Activated naive CD8-positive, alpha-beta T cell treated with anti-CD3 and anti-CD28 coated beads, Interleukin-2, amount 50 U/mL, for 16 hours (primary cell): ENCODE measurements around the gene KRT14.
"Not testable (repeated sequence)": the region's sequence is repeated elsewhere in the genome, so short reads cannot be mapped to it uniquely, and the experiment has no call there.

ENCODE experiments used
- DNase-seq: peaks from one replicate; pipeline ENCODE4 v3.0.0-alpha.2; 2020; ENCODE audit warnings: low read depth, low spot score

KRT14 gene

DNA sequence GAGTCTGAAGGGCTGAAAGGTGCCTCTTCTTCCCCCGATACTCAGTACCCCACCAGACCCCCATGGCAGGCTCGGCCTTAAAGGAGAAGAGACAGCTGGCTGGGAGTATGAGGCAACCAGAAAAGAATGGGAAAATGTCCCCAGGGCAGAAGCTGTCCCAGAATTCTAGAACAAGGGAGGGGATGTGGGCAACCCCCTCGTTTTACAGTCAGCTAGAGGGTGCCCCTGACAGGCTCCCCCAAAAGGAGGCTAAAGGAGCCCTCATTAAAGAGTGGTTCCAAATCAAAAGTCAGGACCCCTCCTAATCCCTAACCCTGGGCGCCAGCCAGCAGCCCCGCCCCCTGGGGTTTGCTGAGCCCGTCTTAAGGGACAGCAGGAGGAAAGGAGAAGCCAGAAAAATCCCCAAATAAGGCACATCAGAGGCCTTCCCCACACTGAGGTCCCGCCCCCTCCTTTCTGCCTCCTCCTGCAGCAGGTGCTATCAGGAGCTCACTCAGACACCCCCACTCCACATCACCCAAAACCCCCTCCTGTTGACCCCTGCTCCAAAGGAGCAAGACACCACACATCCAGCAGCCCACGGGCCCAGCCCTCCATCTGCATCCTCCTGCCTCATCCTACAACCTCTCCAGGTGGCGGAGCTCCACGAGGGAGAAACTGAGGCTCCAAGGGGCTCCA lies 36.6 kb upstream of the KRT14 start:
- DNase-seq, result not testable (repeated sequence)

GRCh38 chr17:41622340-41623183 lies 35.9 kb upstream of the KRT14 start:
- not testable (repeated sequence) for DNase-seq

- DNase-seq, result no peak
Measured at GRCh38 chr17:41621916-41622315, 35.2 kb upstream of the KRT14 start.

DNA sequence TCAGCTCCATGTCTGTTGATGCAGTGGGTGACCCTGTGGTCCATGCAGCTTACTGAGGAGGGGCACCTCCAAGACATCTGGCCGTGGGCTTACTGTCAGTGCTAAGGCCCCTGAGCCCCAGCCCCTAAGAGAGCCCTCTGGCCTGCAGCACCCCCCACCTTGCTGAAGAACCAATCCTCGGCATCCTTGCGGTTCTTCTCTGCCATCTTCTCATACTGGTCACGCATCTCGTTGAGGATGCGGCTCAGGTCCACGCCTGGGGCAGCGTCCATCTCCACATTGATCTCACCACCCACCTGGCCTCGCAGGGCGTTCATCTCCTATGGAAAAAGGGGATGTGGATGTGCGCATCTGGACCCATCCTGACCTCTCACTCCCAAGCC lies 34.7 kb upstream of the KRT14 start:
- not testable (repeated sequence) for DNase-seq

DNA sequence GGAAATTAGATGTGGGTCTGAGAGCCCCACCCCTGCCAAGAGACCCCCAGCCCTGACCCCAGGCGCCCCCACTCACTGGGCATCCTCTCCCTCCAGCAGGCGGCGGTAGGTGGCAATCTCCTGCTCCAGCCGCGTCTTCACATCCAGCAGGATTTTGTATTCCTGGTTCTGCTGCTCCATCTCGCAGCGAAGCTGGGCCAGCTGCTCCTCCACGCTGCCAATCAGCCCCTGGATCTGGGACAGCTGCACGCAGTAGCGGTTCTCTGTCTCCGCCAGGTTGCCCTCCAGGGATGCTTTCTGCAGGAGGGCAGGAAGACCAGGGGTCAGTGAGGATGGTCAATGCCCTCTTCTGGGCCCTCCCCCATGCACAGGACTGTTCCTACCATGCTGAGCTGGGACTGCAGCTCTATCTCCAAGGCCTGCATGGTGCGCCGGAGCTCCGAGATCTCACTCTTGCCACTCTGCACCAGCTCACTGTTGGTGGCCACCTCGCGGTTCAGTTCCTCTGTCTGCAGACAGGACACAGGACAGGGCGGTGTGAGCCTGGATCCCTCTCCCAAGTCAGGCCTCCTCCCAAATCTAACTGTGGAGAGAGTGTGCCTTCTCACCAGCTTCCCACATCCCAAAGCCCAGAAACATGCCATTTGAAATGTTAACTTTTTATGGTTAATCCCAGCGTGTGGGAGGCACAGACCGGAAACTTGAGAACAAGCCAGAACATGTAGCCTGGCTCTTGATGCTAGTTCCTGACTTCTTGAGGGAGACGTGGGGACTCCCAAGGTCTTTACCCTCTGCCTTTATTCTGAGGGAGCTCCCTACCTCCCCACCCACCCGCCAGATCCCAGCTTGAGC lies 34.1 kb upstream of the KRT14 start:
- no peak for DNase-seq

DNA sequence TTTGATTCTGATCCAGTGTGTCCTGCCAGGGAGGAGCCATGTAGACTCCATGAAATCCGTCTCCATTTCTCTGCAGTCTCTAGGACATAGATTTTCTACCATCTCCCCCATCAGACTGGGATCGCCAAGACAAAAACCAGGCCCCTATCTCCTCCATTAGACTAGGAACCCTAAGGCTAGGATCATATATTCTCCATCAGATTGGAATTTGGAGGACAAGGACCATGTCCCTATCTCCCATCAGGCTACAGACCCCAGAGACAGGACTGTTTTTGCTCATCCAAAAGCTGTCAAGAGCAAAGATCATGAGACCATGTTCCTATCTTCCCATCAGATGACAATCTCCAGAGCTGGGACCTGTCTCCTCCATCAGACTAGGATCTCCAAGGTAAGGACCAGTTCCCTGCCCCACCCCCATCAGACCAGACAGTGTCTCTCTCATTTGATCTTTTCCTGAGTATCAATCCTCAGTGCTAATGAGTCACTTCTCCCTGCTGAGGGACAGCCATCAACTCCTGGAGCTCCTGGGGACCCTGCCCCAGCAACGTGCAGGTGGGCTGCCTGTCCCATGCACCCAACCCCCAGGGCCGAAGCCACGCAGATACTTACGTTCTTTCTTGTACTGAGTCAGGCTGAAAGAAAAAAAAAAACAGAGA lies 33.4 kb upstream of the KRT14 start:
- DNase-seq, result not testable (repeated sequence)

DNA sequence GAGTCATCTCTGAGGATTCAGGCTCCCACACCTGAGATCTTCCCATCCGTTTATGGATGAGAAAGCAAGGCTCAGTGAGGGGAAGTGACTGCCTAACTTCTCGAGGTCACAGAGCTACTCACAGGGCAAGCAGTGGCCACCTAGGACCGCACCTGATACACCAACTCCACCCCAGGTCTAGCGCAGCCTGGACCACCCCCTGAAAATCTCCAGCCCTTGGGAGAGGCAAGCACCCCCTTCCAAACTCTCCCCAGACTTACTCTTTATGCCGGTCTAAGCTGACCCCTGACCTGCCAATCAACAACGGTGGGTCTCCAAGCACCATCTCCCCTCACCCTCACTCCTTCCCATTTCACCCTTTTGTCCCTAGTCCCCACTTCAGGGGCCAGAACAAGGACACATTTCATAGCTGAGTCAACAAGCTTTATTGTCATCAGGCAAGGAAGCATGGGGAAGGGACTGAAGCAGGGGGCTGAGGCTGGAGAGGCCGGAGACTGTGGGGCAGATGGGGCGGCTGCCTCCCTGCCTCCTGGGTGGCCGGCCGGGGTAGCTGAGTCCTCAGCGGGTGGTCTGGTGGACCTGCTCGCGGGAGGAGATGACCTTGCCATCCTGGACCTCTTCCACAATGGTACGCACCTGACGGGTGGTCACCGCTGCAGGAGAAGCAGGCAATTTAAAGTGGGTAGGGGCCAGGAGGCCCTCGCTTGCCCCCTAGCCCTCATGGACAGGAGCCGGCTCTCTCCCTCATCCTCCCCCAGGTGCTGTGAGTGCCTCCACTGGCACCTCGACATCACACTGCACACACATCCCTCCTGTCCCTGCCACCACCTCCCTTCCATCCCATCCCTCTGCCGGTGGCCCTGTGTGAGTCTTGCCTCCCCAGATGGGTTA lies 32.6 kb upstream of the KRT14 start:
- no peak for DNase-seq

- DNase-seq, result no peak
Measured at GRCh38 chr17:41618341-41619035, 31.8 kb upstream of the KRT14 start.

DNA sequence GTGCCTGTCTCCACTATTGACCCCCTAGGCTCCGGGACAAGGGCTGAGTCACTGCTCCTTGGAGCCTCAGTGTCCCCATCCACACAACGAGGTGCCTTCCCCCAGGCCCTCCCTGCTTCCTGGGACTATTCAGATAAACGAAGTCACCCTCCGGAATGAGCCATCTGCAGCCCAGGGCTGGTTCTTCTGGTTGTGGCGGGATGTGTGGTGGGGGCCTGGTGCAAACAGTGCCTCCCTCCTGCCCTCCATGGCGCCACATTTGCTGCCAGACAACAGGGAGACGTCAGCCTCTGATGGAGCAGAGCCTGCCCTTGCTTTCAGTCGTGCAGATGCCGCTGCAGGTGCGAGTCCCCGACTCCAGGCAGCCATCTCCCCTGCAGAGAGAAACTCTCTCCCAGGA lies 31.0 kb upstream of the KRT14 start:
- DNase-seq, result no peak

DNA sequence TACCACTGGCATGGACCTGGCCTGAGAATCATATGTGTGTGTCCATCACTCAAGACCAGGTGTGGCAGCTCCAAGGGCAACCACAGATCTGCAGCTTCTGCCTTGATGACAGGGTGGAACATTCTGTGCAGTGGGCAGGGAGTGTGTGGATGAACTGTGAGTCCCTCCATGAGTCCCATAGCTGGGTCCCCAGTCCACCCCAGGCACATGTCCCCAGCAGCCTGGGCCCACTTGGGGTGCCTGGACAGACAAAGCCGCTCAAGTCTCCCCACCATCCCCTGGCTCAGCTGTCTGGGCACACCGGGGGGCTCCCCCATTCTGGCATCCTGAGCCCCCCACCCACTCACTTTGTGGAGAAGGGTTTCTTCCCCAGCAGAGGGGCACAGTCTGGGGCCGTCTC lies 30.4 kb upstream of the KRT14 start:
- DNase-seq, result no peak

- not testable (repeated sequence) for DNase-seq
Measured at GRCh38 chr17:41616486-41616885, 29.8 kb upstream of the KRT14 start.

- DNase-seq, result no peak
Measured at GRCh38 chr17:41615454-41615853, 28.8 kb upstream of the KRT14 start.

GRCh38 chr17:41614767-41615166 lies 28.1 kb upstream of the KRT14 start:
- DNase-seq, result not testable (repeated sequence)

- no peak for DNase-seq
Measured at GRCh38 chr17:41614098-41614497, 27.4 kb upstream of the KRT14 start.

DNA sequence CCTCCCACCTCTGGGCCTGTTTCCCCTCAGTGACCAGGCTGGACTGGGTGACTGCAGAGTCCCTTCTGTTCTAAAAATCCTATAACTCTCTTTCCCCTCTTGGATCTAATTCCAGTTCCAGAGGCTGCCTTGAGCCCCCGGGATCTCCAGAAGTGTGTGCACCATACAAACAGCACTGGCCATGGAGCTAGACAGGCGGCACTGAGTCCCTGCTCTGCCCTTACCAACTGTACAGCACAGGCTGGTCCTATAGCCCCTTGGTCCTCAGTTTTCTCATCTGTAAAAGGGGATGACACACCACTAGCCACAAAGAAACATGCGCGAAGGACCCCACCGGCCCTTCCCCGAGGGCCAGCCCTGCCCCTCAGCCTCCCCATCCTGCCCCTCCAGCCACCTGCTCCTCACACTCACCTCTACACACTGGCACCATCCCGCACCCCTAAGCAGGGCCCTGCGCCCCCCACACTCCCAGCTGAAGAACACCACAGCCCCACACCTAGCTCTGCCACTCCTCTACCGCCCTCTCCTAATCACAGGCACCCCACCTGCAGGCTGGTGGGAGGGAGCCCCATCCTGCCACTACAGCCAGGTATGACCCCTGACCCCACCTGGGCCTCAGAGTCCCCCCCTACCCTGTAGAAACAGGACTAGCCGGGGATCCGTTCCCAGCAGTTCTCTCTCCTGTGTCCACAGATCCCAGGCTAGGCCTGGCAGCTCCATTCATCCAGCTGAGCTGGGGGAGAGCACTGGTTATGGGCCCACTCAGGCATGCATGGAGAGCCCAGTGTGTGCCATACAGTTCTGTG lies 26.8 kb upstream of the KRT14 start:
- no peak for DNase-seq

DNA sequence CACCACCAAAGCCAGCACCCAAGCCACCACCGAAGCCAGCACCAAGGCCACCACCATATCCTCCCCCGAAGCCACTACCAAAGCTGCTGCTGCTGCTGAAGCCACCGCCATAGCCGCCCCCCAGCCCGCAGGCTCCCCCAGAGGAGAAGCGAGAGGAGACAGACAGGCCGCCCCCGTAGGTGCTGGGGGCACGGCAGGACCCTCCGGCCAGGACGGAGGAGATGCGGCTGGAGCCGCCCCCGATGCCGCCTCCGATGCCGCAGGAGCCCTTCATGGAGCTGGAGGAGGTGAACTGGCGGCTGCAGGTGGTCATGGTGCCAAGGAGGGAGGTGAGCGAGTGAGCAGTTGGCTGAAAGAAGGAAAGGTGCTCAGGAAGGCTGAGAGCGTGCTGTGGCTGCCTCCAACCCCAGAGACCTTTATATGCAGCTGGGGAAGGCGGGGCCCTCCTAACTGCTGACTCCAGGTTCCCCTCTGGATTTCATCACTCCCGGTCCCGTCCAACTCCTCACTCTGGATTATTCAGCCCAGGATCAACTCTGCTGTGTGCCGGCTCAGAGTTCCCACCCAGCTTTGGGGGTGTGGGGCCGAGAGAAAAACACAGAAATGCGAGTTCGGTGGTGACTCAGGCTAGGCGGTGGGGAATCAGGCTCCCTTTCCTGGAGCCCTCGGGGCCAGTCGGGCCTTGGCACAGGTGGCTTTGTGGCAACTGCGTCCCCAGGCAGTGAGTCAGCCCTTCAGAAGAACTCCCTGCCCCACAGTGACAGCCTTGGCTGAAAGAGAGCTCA lies 25.9 kb upstream of the KRT14 start, which contains the start of gene KRT16:
TSS of gene KRT16 (minus strand) at position 392 of the 785 bp plus-strand sequence. CDS start at position 313, 79 bp downstream.
- not testable (repeated sequence) for DNase-seq

DNA sequence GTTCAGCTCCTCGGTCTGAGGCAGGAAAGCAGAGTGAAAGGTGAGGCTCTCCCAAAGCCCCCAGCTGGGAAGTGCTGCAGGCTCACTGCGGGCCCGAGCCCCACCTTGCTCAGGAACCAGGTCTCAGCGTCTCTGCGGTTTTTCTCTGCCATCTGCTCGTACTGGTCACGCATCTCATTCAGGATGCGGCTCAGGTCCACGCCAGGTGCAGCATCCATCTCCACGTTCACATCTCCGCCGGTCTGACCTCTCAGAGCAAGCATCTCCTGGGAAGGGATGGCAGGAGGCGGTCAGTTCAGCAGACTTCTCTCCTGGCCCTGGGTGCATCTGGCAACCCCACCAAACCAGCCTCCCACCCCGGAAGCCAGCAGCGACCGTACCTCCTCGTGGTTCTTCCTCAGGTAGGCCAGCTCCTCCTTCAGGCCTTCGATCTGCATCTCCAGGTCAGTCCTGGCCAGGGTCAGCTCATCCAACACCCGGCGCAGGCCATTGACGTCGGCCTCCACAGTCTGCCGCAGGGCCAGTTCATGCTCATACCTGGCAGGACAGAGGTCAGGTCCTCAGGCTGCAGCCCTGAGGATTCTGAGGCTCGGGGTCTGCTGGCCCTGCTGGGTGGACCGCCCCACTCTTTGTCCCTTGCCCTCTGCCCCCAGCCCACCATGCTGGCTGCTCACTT lies 24.4 kb upstream of the KRT14 start:
- DNase-seq, result no peak
